ENCODE results near the gene ZFP64.

The ZFP64 gene

DNA sequence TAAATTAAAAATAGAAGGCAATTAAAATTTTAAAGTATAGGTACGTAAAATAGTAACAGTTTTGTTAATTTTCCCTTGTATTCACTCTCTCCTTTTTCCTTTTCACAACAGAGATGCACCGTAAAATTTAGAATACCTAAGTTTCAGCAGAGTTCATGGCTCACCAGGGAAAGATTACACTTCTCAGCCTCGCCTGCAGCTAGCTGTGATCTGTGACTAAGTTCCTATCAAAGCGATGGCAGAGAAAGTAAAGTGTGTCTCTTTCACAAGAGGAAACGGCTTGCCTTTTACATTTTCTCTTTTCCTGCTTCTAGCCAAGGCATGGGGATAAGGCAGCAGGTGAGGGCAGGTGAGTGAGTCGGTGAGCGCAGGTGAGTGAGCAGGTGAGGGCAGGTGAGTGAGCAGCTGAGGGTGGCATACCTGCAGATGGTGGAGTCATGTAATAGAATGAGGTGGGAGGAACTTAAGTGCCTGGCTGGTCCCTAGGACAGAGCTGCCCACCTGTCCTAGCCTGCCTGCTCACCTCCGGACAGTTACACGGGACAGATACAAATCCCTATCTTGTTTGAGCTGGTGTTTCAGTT lies 30.9 kb downstream of the ZFP64 start:
- 94 to 96% methylated on average over 8 to 9 of the region's 9 CpGs for WGBS, 2 experiments
- Histone ChIP-seq H3K9me3 (ENCODE audit: control insufficient read depth, low read length) (peaks cover 4% of the 10 kb centered on the region), H3K4me1 (ENCODE audit: control insufficient read depth, insufficient read depth, low read length) (no peaks in the 10 kb centered on the region), H3K27ac (ENCODE audit: insufficient read depth, low read depth, low read length, poor library complexity, severe bottlenecking) (no peak overlapping the region), H3K36me3 (ENCODE audit: control insufficient read depth, insufficient read depth, low read length) (peaks cover 50% of the 10 kb centered on the region), H3K27me3 (ENCODE audit: control insufficient read depth, insufficient read depth, low read length, poor library complexity, severe bottlenecking) (no peaks in the 10 kb centered on the region), H3K4me3 (ENCODE audit: insufficient read depth, low read depth, low read length) (no peak overlapping the region)

DNA sequence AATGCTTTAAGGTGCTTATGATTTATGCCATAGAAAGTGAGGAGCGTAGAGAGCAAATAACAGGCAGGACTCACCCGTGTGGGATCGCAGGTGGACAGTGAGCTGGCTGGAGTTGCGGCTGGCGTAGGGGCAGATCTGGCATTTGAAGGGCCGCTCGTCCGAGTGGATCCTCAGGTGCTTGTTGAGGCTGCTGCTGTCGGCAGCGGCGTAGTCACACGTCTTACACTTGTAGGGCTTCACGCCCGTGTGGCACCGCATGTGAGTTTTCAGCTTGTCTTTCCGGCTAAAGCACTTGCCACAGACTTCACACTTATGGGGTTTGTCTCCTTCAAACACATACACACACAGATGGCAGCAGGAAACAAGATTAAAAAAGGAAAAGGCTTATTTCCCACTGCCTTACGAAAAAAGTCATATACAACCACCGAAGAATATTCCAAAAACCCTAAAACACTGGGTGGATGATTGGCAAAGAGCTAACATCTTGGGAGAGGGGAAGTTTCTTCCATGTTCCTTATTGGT lies 31.5 kb downstream of the ZFP64 start:
- no peak overlapping the region for H3K27ac ChIP-seq (ENCODE audit: insufficient read depth, low read depth, low read length, poor library complexity, severe bottlenecking)
- H3K4me3 ChIP-seq (ENCODE audit: insufficient read depth, low read depth, low read length): no peak overlapping the region
- no peaks in the 10 kb centered on the region for H3K27me3 ChIP-seq (ENCODE audit: control insufficient read depth, insufficient read depth, low read length, poor library complexity, severe bottlenecking)
- H3K9me3 ChIP-seq (ENCODE audit: control insufficient read depth, low read length): peaks cover 4% of the 10 kb centered on the region
- 93 to 96% methylated on average over 18 of the region's 18 CpGs for WGBS, 2 experiments
- H3K4me1 ChIP-seq (ENCODE audit: control insufficient read depth, insufficient read depth, low read length): no peaks in the 10 kb centered on the region
- peaks cover 46% of the 10 kb centered on the region for H3K36me3 ChIP-seq (ENCODE audit: control insufficient read depth, insufficient read depth, low read length)

DNA sequence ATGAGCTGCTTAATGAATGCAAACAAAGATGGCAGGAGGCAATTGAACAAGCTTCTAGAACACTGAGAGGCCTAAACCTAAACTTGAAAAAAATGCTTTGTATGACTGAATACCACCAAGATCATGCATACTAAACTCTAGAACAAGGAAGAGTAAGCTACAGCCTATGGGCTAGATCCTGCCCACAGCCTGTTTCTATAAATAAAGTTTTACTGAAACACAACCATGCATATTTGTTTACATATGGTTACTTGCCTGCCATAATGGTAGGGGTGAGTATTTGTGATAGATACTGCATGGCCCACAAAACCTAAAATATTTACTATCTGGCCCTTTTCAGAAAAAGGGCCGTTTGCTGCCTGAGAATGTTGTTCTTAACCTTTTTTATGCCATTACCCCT lies 37.0 kb downstream of the ZFP64 start:
- peaks cover 4% of the 10 kb centered on the region for H3K9me3 ChIP-seq (ENCODE audit: control insufficient read depth, low read length)
- no peak overlapping the region for H3K4me3 ChIP-seq (ENCODE audit: insufficient read depth, low read depth, low read length)
- H3K27ac ChIP-seq (ENCODE audit: insufficient read depth, low read depth, low read length, poor library complexity, severe bottlenecking): no peak overlapping the region
- no peaks in the 10 kb centered on the region for H3K4me1 ChIP-seq (ENCODE audit: control insufficient read depth, insufficient read depth, low read length)
- WGBS, 2 experiments: 100% methylated on average over 1 of the region's 1 CpG
- peaks cover 33% of the 10 kb centered on the region for H3K36me3 ChIP-seq (ENCODE audit: control insufficient read depth, insufficient read depth, low read length)
- no peaks in the 10 kb centered on the region for H3K27me3 ChIP-seq (ENCODE audit: control insufficient read depth, insufficient read depth, low read length, poor library complexity, severe bottlenecking)

DNA sequence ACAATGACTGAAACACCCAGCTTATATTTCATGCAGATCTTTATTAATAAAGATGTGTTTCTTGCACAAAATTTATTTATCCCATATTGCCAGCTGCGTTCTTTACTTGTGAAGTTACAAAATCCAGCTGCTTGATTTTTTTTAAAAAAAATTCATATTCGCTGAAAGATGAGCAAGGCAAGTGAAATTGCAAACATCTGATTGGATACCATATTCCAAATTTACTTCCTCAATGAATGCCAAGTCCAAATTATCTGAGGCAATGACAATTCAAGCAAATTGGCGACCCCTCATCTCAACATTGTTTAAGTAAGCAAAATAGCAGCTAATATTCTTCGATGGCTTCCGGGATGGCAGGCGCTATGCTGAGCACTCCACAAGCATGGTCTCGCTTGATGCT lies 37.7 kb downstream of the ZFP64 start:
- Histone ChIP-seq H3K4me1 (ENCODE audit: control insufficient read depth, insufficient read depth, low read length) (no peaks in the 10 kb centered on the region), H3K27ac (ENCODE audit: insufficient read depth, low read depth, low read length, poor library complexity, severe bottlenecking) (no peak overlapping the region), H3K4me3 (ENCODE audit: insufficient read depth, low read depth, low read length) (no peak overlapping the region), H3K27me3 (ENCODE audit: control insufficient read depth, insufficient read depth, low read length, poor library complexity, severe bottlenecking) (no peaks in the 10 kb centered on the region), H3K36me3 (ENCODE audit: control insufficient read depth, insufficient read depth, low read length) (peaks cover 26% of the 10 kb centered on the region), H3K9me3 (ENCODE audit: control insufficient read depth, low read length) (peaks cover 3% of the 10 kb centered on the region)
- WGBS, 2 experiments: 91 to 92% methylated on average over 7 of the region's 7 CpGs

DNA sequence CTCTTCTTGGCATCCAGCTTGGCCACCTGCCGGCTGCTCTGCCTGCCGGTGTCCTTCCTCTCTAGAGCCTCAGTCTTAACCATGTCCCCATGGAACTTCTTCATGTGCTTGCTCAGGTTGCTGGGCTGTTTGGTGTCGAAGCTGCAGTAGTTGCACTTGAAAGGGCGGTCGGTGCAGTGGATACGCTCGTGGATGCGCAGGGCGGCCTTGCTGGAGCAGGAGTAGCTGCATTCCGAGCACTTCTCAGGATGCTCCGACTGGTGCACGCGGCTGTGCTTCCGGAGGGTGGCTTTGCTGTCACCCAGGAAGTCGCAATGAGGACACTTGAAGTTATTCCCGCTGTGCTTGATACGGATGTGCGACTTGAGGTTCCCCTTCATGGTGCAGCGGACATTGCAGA lies 38.7 kb downstream of the ZFP64 start:
- peaks cover 16% of the 10 kb centered on the region for H3K36me3 ChIP-seq (ENCODE audit: control insufficient read depth, insufficient read depth, low read length)

DNA sequence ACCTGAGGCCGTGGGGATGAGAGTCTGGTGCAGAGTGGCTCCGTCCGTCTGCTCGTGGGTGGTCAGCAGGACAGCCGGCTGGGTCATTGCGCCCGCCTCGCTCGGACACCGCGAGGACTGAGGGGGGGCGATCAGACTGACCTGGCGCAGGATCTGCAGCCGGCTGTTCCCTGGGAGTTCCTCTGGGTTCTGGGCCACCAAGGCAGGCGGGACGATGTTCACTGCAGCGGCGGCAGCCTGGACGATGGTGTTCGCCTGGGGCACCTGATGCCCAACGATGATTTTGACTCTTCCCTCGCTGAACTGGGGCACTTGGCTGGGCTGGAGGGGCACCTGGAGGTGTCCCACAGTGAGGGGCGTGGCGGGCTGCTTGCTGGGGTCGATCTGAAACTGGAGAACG lies 39.2 kb downstream of the ZFP64 start:
- Histone ChIP-seq H3K27me3 (ENCODE audit: control insufficient read depth, insufficient read depth, low read length, poor library complexity, severe bottlenecking) (no peaks in the 10 kb centered on the region), H3K4me3 (ENCODE audit: insufficient read depth, low read depth, low read length) (no peak overlapping the region), H3K4me1 (ENCODE audit: control insufficient read depth, insufficient read depth, low read length) (no peaks in the 10 kb centered on the region), H3K36me3 (ENCODE audit: control insufficient read depth, insufficient read depth, low read length) (peaks cover 11% of the 10 kb centered on the region), H3K27ac (ENCODE audit: insufficient read depth, low read depth, low read length, poor library complexity, severe bottlenecking) (no peak overlapping the region), H3K9me3 (ENCODE audit: control insufficient read depth, low read length) (no peaks in the 10 kb centered on the region)
- 94% methylated on average over 26 of the region's 26 CpGs for WGBS, 2 experiments

More for the DNA sequence above, 38.7 kb downstream of the ZFP64 start:
- WGBS, 2 experiments: 97% methylated on average over 19 of the region's 19 CpGs
- H3K4me1 ChIP-seq (ENCODE audit: control insufficient read depth, insufficient read depth, low read length): no peaks in the 10 kb centered on the region
- H3K27ac ChIP-seq (ENCODE audit: insufficient read depth, low read depth, low read length, poor library complexity, severe bottlenecking): no peak overlapping the region
- H3K9me3 ChIP-seq (ENCODE audit: control insufficient read depth, low read length): no peaks in the 10 kb centered on the region
- H3K27me3 ChIP-seq (ENCODE audit: control insufficient read depth, insufficient read depth, low read length, poor library complexity, severe bottlenecking): no peaks in the 10 kb centered on the region
- H3K4me3 ChIP-seq (ENCODE audit: insufficient read depth, low read depth, low read length): no peak overlapping the region

DNA sequence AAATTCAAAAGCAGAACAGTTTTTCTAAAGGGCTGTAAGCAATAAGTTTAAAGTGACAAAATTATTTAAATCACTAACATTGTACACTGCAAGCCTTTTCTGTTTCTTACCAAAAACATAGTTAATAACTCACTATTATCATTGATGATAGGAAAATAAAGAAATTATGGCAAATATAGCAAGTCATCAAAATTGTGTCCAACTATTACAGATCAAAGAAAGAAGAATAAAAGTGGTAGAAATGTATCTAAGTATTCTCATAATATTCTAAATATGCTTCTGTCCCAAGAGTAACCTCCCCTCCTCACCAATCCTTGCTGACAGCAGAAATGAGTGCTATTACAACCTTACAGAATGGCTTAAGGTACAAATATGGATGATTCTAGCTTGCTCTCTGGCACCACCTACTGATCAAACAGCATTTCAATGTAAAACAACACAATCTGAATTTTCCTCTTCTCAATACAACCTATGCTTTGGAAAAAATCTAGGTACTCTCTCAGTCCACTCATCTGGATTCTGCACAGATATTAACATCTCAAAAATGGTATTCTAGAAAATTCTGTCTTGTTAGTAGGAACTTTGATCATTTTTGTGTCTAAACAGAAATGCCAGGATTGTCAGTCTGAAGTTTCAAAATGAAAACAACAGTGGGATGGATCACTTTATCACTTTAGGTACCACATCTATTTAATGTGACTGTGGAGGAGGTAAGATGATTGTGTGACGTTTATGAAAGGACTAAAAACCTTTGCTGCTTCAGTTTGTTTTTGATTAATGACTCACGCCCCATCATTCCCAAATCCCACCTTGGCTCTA lies 40.9 kb downstream of the ZFP64 start:
- no peak overlapping the region for H3K4me3 ChIP-seq (ENCODE audit: insufficient read depth, low read depth, low read length)
- H3K36me3 ChIP-seq (ENCODE audit: control insufficient read depth, insufficient read depth, low read length): no peaks in the 10 kb centered on the region
- no peak overlapping the region for H3K27ac ChIP-seq (ENCODE audit: insufficient read depth, low read depth, low read length, poor library complexity, severe bottlenecking)
- no peaks in the 10 kb centered on the region for H3K27me3 ChIP-seq (ENCODE audit: control insufficient read depth, insufficient read depth, low read length, poor library complexity, severe bottlenecking)
- no peaks in the 10 kb centered on the region for H3K9me3 ChIP-seq (ENCODE audit: control insufficient read depth, low read length)
- WGBS, 2 experiments: 76% methylated on average over 2 of the region's 2 CpGs; no CpG with 5 or more reads in 1 of the 2 experiments
- H3K4me1 ChIP-seq (ENCODE audit: control insufficient read depth, insufficient read depth, low read length): no peaks in the 10 kb centered on the region

DNA sequence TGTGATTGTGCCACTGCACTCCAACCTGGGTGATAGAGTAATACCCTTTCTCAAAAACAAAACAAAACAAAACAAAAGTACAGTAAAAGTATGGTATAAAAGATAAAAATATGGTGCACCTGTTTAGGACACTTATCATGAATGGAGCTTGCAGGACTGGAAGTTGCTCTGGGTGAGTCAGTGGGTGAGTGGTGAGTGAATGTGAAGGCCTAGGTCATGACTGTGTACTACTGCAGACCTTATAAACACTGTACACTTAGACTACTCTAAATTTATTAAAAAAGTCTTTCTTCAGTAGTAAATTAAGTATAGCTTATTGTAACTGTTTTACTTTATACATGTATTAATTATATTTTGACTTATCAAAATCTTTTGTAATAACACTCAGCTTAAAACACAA lies 46.0 kb downstream of the ZFP64 start:
- Histone ChIP-seq H3K4me3 (ENCODE audit: insufficient read depth, low read depth, low read length) (no peak overlapping the region), H3K27ac (ENCODE audit: insufficient read depth, low read depth, low read length, poor library complexity, severe bottlenecking) (no peak overlapping the region), H3K36me3 (ENCODE audit: control insufficient read depth, insufficient read depth, low read length) (no peaks in the 10 kb centered on the region), H3K4me1 (ENCODE audit: control insufficient read depth, insufficient read depth, low read length) (no peaks in the 10 kb centered on the region), H3K27me3 (ENCODE audit: control insufficient read depth, insufficient read depth, low read length, poor library complexity, severe bottlenecking) (no peaks in the 10 kb centered on the region), H3K9me3 (ENCODE audit: control insufficient read depth, low read length) (no peaks in the 10 kb centered on the region)

DNA sequence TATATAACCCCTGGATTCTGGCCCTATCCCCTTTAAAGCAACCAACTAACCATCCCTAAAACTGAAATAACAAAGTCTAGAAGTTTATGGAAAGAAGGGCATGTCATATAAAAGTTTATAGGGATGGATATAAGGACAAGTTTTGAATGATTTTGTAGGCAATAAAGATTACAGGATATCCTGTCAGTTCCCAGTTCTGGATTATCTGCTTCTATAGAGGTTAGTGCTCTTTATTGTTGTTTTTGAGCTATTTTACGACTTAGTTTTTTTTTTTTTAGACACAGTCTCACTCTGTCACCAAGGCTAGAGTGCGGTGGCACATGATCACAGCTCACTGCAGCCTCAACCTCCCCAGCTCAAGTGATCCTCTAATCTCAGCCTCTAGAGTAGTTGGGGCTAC lies 48.3 kb downstream of the ZFP64 start:
- no peaks in the 10 kb centered on the region for H3K36me3 ChIP-seq (ENCODE audit: control insufficient read depth, insufficient read depth, low read length)
- 90 to 92% methylated on average over 2 of the region's 2 CpGs for WGBS, 2 experiments
- no peaks in the 10 kb centered on the region for H3K27me3 ChIP-seq (ENCODE audit: control insufficient read depth, insufficient read depth, low read length, poor library complexity, severe bottlenecking)
- no peak overlapping the region for H3K27ac ChIP-seq (ENCODE audit: insufficient read depth, low read depth, low read length, poor library complexity, severe bottlenecking)
- no peaks in the 10 kb centered on the region for H3K9me3 ChIP-seq (ENCODE audit: control insufficient read depth, low read length)
- no peak overlapping the region for H3K4me3 ChIP-seq (ENCODE audit: insufficient read depth, low read depth, low read length)
- H3K4me1 ChIP-seq (ENCODE audit: control insufficient read depth, insufficient read depth, low read length): no peaks in the 10 kb centered on the region

DNA sequence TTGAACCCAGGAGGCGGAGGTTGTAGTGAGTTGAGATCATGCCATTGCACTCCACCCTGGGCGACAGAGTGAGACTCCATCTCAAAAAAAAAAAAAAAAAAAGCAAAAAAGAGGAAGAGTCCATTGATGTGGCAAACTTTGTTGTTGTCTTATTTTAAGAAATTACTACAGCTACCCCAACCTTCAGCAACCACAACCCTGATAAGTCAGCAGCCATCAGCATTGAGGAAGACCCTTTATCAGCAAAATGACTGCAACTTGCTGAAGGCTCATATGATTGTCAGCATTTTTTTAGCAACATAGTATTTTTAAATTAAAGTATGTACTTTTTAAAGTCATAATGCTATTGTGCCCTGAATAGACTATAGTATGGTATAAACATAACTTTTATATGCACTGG lies 48.8 kb downstream of the ZFP64 start:
- H3K4me1 ChIP-seq (ENCODE audit: control insufficient read depth, insufficient read depth, low read length): no peaks in the 10 kb centered on the region
- H3K4me3 ChIP-seq (ENCODE audit: insufficient read depth, low read depth, low read length): no peak overlapping the region
- no peaks in the 10 kb centered on the region for H3K36me3 ChIP-seq (ENCODE audit: control insufficient read depth, insufficient read depth, low read length)
- no peaks in the 10 kb centered on the region for H3K9me3 ChIP-seq (ENCODE audit: control insufficient read depth, low read length)
- no peak overlapping the region for H3K27ac ChIP-seq (ENCODE audit: insufficient read depth, low read depth, low read length, poor library complexity, severe bottlenecking)
- WGBS, 2 experiments: 86 to 100% methylated on average over 1 to 2 of the region's 2 CpGs
- no peaks in the 10 kb centered on the region for H3K27me3 ChIP-seq (ENCODE audit: control insufficient read depth, insufficient read depth, low read length, poor library complexity, severe bottlenecking)
